Natural killer cell (primary cell): ENCODE measurements around the gene TP53BP2. TPM values are rescaled to one million over a fixed set of nuclear protein-coding genes. Genes with fewer than 3 reads are reported as not detected.

Experiments used
- ATAC-seq, 3 donors: fragments of 150-1000 bp in 2 of 3; fragments of 200-7000 bp in 1 of 3; cut with Tn5 transposase; 1 replicate in 1 of 3; 2 replicates in 2 of 3; pipeline ENCODE4 v1.10.0; 2021; ENCODE audit warnings: mild to moderate bottlenecking in 2 of 3, moderate library complexity in 2 of 3
- DNase-seq, 2 donors: peaks; one replicate each; pipeline versions ENCODE4 v3.0.0 to v3.0.0-alpha.2; 2013 to 2021; ENCODE audit warnings: mixed read lengths in 1 of 2
- H3K27ac ChIP-seq: one replicate; pipeline ENCODE4 v1.5.1; 2013; ENCODE audit warnings: mild to moderate bottlenecking, low read length
- H3K27me3 ChIP-seq: one replicate; pipeline ENCODE4 v1.6.1; 2013; ENCODE audit warnings: low read length; ENCODE audit not compliant: control insufficient read depth, insufficient read depth
- H3K36me3 ChIP-seq: one replicate; pipeline ENCODE4 v1.6.1; 2013; ENCODE audit warnings: low read length; ENCODE audit not compliant: control insufficient read depth, insufficient read depth
- H3K4me1 ChIP-seq: one replicate; pipeline ENCODE4 v1.6.1; 2013; ENCODE audit warnings: low read length; ENCODE audit not compliant: control insufficient read depth, insufficient read depth
- H3K4me3 ChIP-seq: one replicate; pipeline ENCODE4 v1.5.1; 2013; ENCODE audit warnings: low read length
- H3K9me3 ChIP-seq: one replicate; pipeline ENCODE4 v1.6.1; 2013; ENCODE audit warnings: low read length; ENCODE audit not compliant: control insufficient read depth, insufficient read depth
- H3K27ac Mint-ChIP-seq, 2 donors: one replicate each; pipeline ENCODE4 v1.8.0; 2022; ENCODE audit warnings: mild to moderate bottlenecking in 2 of 2, mixed read lengths in 2 of 2, moderate library complexity in 1 of 2
- H3K27me3 Mint-ChIP-seq, 2 donors: one replicate each; pipeline ENCODE4 v1.8.0; 2022; ENCODE audit warnings: low read depth in 2 of 2, mixed read lengths in 2 of 2
- H3K36me3 Mint-ChIP-seq: one replicate; pipeline ENCODE4 v1.8.0; 2022; ENCODE audit warnings: mixed read lengths
- H3K4me1 Mint-ChIP-seq, 2 donors: one replicate each; pipeline ENCODE4 v1.8.0; 2022; ENCODE audit warnings: mixed read lengths in 2 of 2
- H3K4me3 Mint-ChIP-seq: one replicate; pipeline ENCODE4 v1.8.0; 2022; ENCODE audit warnings: mild to moderate bottlenecking, moderate library complexity, mixed read lengths
- H3K9me3 Mint-ChIP-seq, 2 donors: one replicate each; pipeline ENCODE4 v1.8.0; 2022; ENCODE audit warnings: mixed read lengths in 2 of 2
- CTCF ChIP-seq: fragments of 200-600 bp; IDR thresholded peaks from one replicate; pipeline ENCODE4 v1.8.0; 2022; ENCODE audit warnings: antibody characterized with exemption
- WGBS: methylation state at CpG from one replicate; pipeline ENCODE4 v1.1.7; 2013; ENCODE audit warnings: missing lambda C conversion rate; ENCODE audit not compliant: insufficient coverage; 5-methylcytosine and 5-hydroxymethylcytosine counted together
- intact Hi-C: fragments of 100-400 bp; cut with micrococcal nuclease; formaldehyde crosslinking; loops from one replicate; pipeline ENCODE4 v1.14.2; 2022
- total RNA-seq, 4 donors: library from RNA; stranded (reverse); fragments of 120-200 nt in 1 of 4; gene quantifications; one replicate each; pipeline versions ENCODE4 v1.2.3 to v1.2.4, GENCODE V29; 2013 to 2022

Gene TP53BP2
- total RNA-seq, 3 donors from 2014 or later (not counting 1 experiment from before 2014, with no cell fraction given), result 69.7 to 93.7 (median 78.8) TPM

- ATAC-seq, result no peak
- H3K4me3 ChIP-seq, result no peak overlapping the region
- H3K27me3 ChIP-seq, result no peaks in the 10 kb centered on the region
- H3K4me3 Mint-ChIP-seq, result no peak overlapping the region
- no peaks in the 10 kb centered on the region for H3K4me1 Mint-ChIP-seq
- H3K4me1 ChIP-seq, result no peaks in the 10 kb centered on the region
- no peaks in the 10 kb centered on the region for H3K36me3 ChIP-seq
- no peak for DNase-seq
- no peak overlapping the region for H3K27ac Mint-ChIP-seq
- no peak for TF ChIP-seq CTCF
- no peaks in the 10 kb centered on the region for H3K9me3 Mint-ChIP-seq
- intact Hi-C loops, result no loop called here
- peaks cover 2 to 6% of the 10 kb centered on the region in 2 donors for H3K27me3 Mint-ChIP-seq
- H3K27ac ChIP-seq, result no peak overlapping the region
- WGBS, result 75% methylated on average over 4 of the region's 4 CpGs
- no peaks in the 10 kb centered on the region for H3K9me3 ChIP-seq
- H3K36me3 Mint-ChIP-seq, result no peaks in the 10 kb centered on the region
These were observed 40.8 kb upstream of the TP53BP2 start for GRCh38 chr1:223886516-223886921.

GRCh38 chr1:223885614-223886013, 39.9 kb upstream of the TP53BP2 start:
- TF ChIP-seq CTCF, result no peak

GRCh38 chr1:223878598-223879325, 33.0 kb upstream of the TP53BP2 start:
- TF ChIP-seq CTCF, result no peak

More at GRCh38 chr1:223885614-223886013, 39.9 kb upstream of the TP53BP2 start:
- H3K9me3 ChIP-seq, result no peaks in the 10 kb centered on the region
- H3K36me3 Mint-ChIP-seq, result no peaks in the 10 kb centered on the region
- peaks cover 7 to 14% of the 10 kb centered on the region in 2 donors for H3K27me3 Mint-ChIP-seq
- DNase-seq, result no peak
- no peak overlapping the region for H3K27ac ChIP-seq
- no peak for ATAC-seq
- WGBS, result 100% methylated on average over 2 of the region's 3 CpGs
- no peak overlapping the region for H3K27ac Mint-ChIP-seq
- no peaks in the 10 kb centered on the region for H3K4me1 Mint-ChIP-seq
- intact Hi-C loops, result no loop called here
- H3K4me1 ChIP-seq, result no peaks in the 10 kb centered on the region
- no peaks in the 10 kb centered on the region for H3K27me3 ChIP-seq
- H3K36me3 ChIP-seq, result no peaks in the 10 kb centered on the region
- no peaks in the 10 kb centered on the region for H3K9me3 Mint-ChIP-seq
- no peak overlapping the region for H3K4me3 Mint-ChIP-seq
- no peak overlapping the region for H3K4me3 ChIP-seq

GRCh38 chr1:223877804-223878203, 32.1 kb upstream of the TP53BP2 start:
- Histone ChIP-seq H3K4me1 (no peaks in the 10 kb centered on the region), H3K36me3 (no peaks in the 10 kb centered on the region), H3K4me3 (no peak overlapping the region), H3K27ac (no peak overlapping the region), H3K27me3 (no peaks in the 10 kb centered on the region), H3K9me3 (no peaks in the 10 kb centered on the region)
- intact Hi-C loops, result no loop called here
- H3K9me3 Mint-ChIP-seq, result no peaks in the 10 kb centered on the region
- no peak for TF ChIP-seq CTCF
- H3K27ac Mint-ChIP-seq, result no peak overlapping the region
- ATAC-seq (no peak), DNase-seq (no peak)
- no peaks in the 10 kb centered on the region for H3K36me3 Mint-ChIP-seq
- peaks cover 17 to 43% of the 10 kb centered on the region in 2 donors for H3K27me3 Mint-ChIP-seq
- no peaks in the 10 kb centered on the region for H3K4me1 Mint-ChIP-seq
- 68% methylated on average over 3 of the region's 3 CpGs for WGBS
- H3K4me3 Mint-ChIP-seq, result no peak overlapping the region

More at GRCh38 chr1:223878598-223879325, 33.0 kb upstream of the TP53BP2 start:
- no peaks in the 10 kb centered on the region for H3K4me1 ChIP-seq
- no peaks in the 10 kb centered on the region for H3K36me3 Mint-ChIP-seq
- H3K36me3 ChIP-seq, result no peaks in the 10 kb centered on the region
- ATAC-seq (no peak), DNase-seq (no peak)
- peaks cover 17 to 39% of the 10 kb centered on the region in 2 donors for H3K27me3 Mint-ChIP-seq
- no peak overlapping the region for H3K4me3 Mint-ChIP-seq
- H3K27ac ChIP-seq, result no peak overlapping the region
- H3K27ac Mint-ChIP-seq, result no peak overlapping the region
- no peaks in the 10 kb centered on the region for H3K27me3 ChIP-seq
- WGBS, result no CpG with 5 or more reads among the region's 1 CpG
- no peaks in the 10 kb centered on the region for H3K9me3 ChIP-seq
- H3K4me1 Mint-ChIP-seq, result no peaks in the 10 kb centered on the region
- no peak overlapping the region for H3K4me3 ChIP-seq
- no peaks in the 10 kb centered on the region for H3K9me3 Mint-ChIP-seq
- intact Hi-C loops, result no loop called here
